Measurements from ENCODE around the gene PRDM16.

Gene PRDM16

GRCh38 chr1:3316340-3316943 is 247.4 kb downstream of the PRDM16 start:
- no peak for DNase-seq

GRCh38 chr1:3317456-3317855 is 248.5 kb downstream of the PRDM16 start:
- DNase-seq, result no peak

GRCh38 chr1:3318329-3318728 is 249.3 kb downstream of the PRDM16 start:
- no peak for DNase-seq

- DNase-seq, result peak; percentile 64
These were observed 250.9 kb downstream of the PRDM16 start for GRCh38 chr1:3319874-3320245.

- DNase-seq, result peak; percentile 30
These were observed 251.5 kb downstream of the PRDM16 start for GRCh38 chr1:3320246-3321152.

- peak; percentile 61 for DNase-seq
These were observed 252.8 kb downstream of the PRDM16 start for GRCh38 chr1:3321559-3322449.

- DNase-seq, result no peak
These were observed 253.5 kb downstream of the PRDM16 start for GRCh38 chr1:3322450-3323020.

GRCh38 chr1:3323021-3323795 is 254.2 kb downstream of the PRDM16 start:
- DNase-seq, result no peak

- no peak for DNase-seq
These were observed 255.0 kb downstream of the PRDM16 start for GRCh38 chr1:3323796-3324703.

- DNase-seq, result no peak
These were observed 255.9 kb downstream of the PRDM16 start for GRCh38 chr1:3324704-3325535.

GRCh38 chr1:3326516-3327388 is 257.7 kb downstream of the PRDM16 start:
- no peak for DNase-seq

GRCh38 chr1:3327389-3327702 is 258.3 kb downstream of the PRDM16 start:
- DNase-seq, result no peak

GRCh38 chr1:3327936-3328590 is 259.1 kb downstream of the PRDM16 start:
- no peak for DNase-seq

- no peak for DNase-seq
These were observed 260.8 kb downstream of the PRDM16 start for GRCh38 chr1:3329640-3330281.

- DNase-seq, result no peak
These were observed 261.8 kb downstream of the PRDM16 start for GRCh38 chr1:3330771-3331245.

- no peak for DNase-seq
These were observed 262.6 kb downstream of the PRDM16 start for GRCh38 chr1:3331564-3331963.

- no peak for DNase-seq
These were observed 263.0 kb downstream of the PRDM16 start for GRCh38 chr1:3332043-3332442.

- DNase-seq, result no peak
These were observed 263.7 kb downstream of the PRDM16 start for GRCh38 chr1:3332662-3333061.
